OCI-LY3 (cell line): Measurements from ENCODE around the gene RTKN.

Source experiments
- CTCF ChIP-seq: fragments of 200-600, 300-600 bp; sonication (generic); IDR thresholded peaks from 2 replicates; pipeline ENCODE4 v1.5.1; 2014; ENCODE audit warnings: antibody characterized with exemption, low read length, low read depth
- EZH2phosphoT487 ChIP-seq: fragments of 200-600 bp; shearing (Covaris generic); IDR thresholded peaks from 2 replicates; pipeline ENCODE4 v1.6.1; 2018; ENCODE audit warnings: antibody characterized with exemption, mixed run types, low read depth

GRCh38 chr2:74472086-74472944, 30.6 kb upstream of the RTKN start, which contains the start of gene MRPL53:
- TF ChIP-seq CTCF: no peak
- no peak for TF ChIP-seq EZH2phosphoT487
